GM18861 (cell line): Measurements from ENCODE around the gene ANKRD12.

Experiments
- ATAC-seq: cut with Tn5 transposase; IDR thresholded peaks from one replicate; pipeline ENCODE4 v1.9.1; 2021; ENCODE audit not compliant: unreplicated experiment

Gene ANKRD12

GRCh38 chr18:9285604-9286003, 149.0 kb downstream of the ANKRD12 start:
- ATAC-seq: no peak

- ATAC-seq: no peak
Observed at GRCh38 chr18:9287036-9287435, 150.5 kb downstream of the ANKRD12 start.

- no peak for ATAC-seq
Observed at GRCh38 chr18:9289698-9290097, 153.1 kb downstream of the ANKRD12 start.

- no peak for ATAC-seq
Observed at GRCh38 chr18:9290156-9290555, 153.6 kb downstream of the ANKRD12 start.

- ATAC-seq: no peak
Observed at GRCh38 chr18:9292047-9292446, 155.5 kb downstream of the ANKRD12 start.

GRCh38 chr18:9293948-9294347, 157.4 kb downstream of the ANKRD12 start:
- no peak for ATAC-seq

- no peak for ATAC-seq
Observed at GRCh38 chr18:9296233-9297006, 159.8 kb downstream of the ANKRD12 start.

GRCh38 chr18:9297007-9297393, 160.4 kb downstream of the ANKRD12 start:
- ATAC-seq: no peak

- ATAC-seq: no peak
Observed at GRCh38 chr18:9304388-9305070, 167.9 kb downstream of the ANKRD12 start.

- no peak for ATAC-seq
Observed at GRCh38 chr18:9319333-9319732, 182.8 kb downstream of the ANKRD12 start.

- ATAC-seq: no peak
Observed at GRCh38 chr18:9321017-9321452, 184.5 kb downstream of the ANKRD12 start.

GRCh38 chr18:9321736-9322135, 185.2 kb downstream of the ANKRD12 start:
- ATAC-seq: no peak

- no peak for ATAC-seq
Observed at GRCh38 chr18:9322744-9323143, 186.2 kb downstream of the ANKRD12 start.

- no peak for ATAC-seq
Observed at GRCh38 chr18:9323750-9324445, 187.3 kb downstream of the ANKRD12 start.

GRCh38 chr18:9325716-9326115, 189.1 kb downstream of the ANKRD12 start:
- ATAC-seq: no peak

- ATAC-seq: no peak
Observed at GRCh38 chr18:9328776-9329175, 192.2 kb downstream of the ANKRD12 start.

GRCh38 chr18:9329471-9329870, 192.9 kb downstream of the ANKRD12 start:
- ATAC-seq: no peak

GRCh38 chr18:9330419-9330818, 193.8 kb downstream of the ANKRD12 start:
- ATAC-seq: no peak

- ATAC-seq: peak; percentile 26
Observed at GRCh38 chr18:9333441-9334328, 197.1 kb downstream of the ANKRD12 start.

GRCh38 chr18:9334329-9334972, 197.9 kb downstream of the ANKRD12 start, which contains the start of gene TWSG1:
Gene TWSG1, plus strand, starts transcription at chr18:9334773. Its CDS starts 2,457 bp downstream, at chr18:9337230.
- peak; percentile 67 for ATAC-seq
